Measurements from ENCODE around the gene STOML2. TPM values are rescaled to one million over a fixed set of nuclear protein-coding genes. Genes with fewer than 3 reads are reported as not detected.

The STOML2 gene
- total RNA-seq, 1 experiment from 2014 or later: 109 TPM

DNA sequence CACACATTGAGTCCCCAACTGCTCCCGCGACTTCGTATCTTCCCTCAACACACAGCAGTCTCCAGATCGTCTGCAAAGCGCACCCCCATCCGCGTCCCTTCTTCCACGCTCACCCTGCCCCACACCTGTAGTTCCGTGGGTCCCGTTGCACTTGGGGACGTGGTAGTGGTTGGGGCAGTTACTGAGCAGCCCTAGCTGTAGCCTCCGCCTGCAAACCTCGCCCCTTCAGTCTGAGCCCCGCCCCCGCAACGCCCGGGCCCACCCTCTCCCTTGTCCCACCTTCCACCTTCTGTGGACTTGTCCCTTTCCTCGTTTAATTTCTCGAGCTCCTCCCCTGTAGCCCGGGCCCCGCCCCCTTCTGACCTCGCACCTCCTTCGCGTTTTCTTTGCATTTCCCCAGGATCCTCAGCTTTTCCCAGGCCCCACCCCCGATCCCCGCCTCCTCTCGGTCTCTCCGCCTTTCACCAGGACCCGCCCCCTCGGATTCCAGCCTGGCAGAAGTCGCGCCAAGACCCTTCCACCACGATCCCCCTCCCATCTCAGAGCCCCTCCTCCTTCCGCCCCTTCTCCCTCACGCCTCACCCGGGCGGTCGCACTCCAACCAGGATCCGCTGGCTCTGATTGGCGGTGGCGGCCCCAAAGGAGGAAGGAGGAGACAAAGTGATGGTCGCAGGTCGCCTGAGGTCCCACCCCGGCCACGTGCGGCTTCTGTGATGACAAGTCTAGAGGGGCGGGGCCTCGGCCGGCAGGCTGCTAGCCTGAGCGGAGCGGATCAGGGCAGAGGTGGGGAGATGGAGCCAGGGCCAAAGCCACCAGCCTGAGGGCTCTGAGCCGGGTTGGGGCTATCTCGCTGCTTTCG lies 13.0 kb upstream of the STOML2 start, which contains the start of gene ATOSB:
ATOSB (minus strand) TSS at position 183 of the 859 bp plus-strand sequence. CDS start 7,588 bp downstream, outside the sequence.
- Histone ChIP-seq H2AFZ (peak within 1 kb of the TSS; percentile 70), H3F3A (ENCODE audit: insufficient read depth, low read depth) (peaks cover 8% of the 10 kb centered on the region; the same call in 1 of the 2 replicates), H3K27me3 (ENCODE audit: insufficient read depth, low read depth) (no peaks in the 10 kb centered on the region), H4K20me1 (ENCODE audit: insufficient read depth) (no peaks in the 10 kb centered on the region), H3K4me1 (replicated peaks; ENCODE audit: insufficient read depth) (peaks cover 25% of the 10 kb centered on the region), H3K9me2 (ENCODE audit: insufficient read depth) (no peaks in the 10 kb centered on the region), H3K9me3 (ENCODE audit: insufficient read depth, low read depth) (no peaks in the 10 kb centered on the region), H3K79me2 (ENCODE audit: low read depth) (0 out of 2 replicates have a peak, but pooled peaks cover 4% of the 10 kb centered on the region), H3K27ac (no peak within 1 kb of the TSS; the same call in 1 of the 2 replicates), H3K4me2 (peak within 1 kb of the TSS; percentile 96), H3K36me3 (ENCODE audit: low read depth) (no peaks in the 10 kb centered on the region), H3K4me3 (peak within 1 kb of the TSS; percentile 69)
- DNase-seq: peak; percentile 83 to 93
- ChIA-PET POLR2A (ENCODE audit: unreplicated experiment) (interaction anchor here (0.6 to 0.7 kb wide), 4 partner anchors 12 to 371 kb away, joined by 3 to 7 read pairs (median 4); partner anchors contain the start of gene VCP), CTCF (interaction anchor here (0.5 to 1.1 kb wide), 4 partner anchors 46 to 326 kb away, joined by 3 to 4 read pairs (median 3); partner anchors contain the start of gene UNC13B)
- TF ChIP-seq EZH2 (IDR thresholded peaks at IDR 0.05; ENCODE audit: low read depth): no peak
- TF ChIP-seq, protein P1, sequence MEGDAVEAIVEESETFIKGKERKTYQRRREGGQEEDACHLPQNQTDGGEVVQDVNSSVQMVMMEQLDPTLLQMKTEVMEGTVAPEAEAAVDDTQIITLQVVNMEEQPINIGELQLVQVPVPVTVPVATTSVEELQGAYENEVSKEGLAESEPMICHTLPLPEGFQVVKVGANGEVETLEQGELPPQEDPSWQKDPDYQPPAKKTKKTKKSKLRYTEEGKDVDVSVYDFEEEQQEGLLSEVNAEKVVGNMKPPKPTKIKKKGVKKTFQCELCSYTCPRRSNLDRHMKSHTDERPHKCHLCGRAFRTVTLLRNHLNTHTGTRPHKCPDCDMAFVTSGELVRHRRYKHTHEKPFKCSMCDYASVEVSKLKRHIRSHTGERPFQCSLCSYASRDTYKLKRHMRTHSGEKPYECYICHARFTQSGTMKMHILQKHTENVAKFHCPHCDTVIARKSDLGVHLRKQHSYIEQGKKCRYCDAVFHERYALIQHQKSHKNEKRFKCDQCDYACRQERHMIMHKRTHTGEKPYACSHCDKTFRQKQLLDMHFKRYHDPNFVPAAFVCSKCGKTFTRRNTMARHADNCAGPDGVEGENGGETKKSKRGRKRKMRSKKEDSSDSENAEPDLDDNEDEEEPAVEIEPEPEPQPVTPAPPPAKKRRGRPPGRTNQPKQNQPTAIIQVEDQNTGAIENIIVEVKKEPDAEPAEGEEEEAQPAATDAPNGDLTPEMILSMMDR (conservative IDR thresholded peaks at IDR 0.05): no peak
- intact Hi-C loops (cut with micrococcal nuclease; ENCODE audit: unreplicated experiment): loop anchor here (10.0 kb wide), 1 partner anchor 489 kb away; the partner anchor contains the start of gene TESK1
- BruUV-seq (replicated peaks): no TSS peak

DNA sequence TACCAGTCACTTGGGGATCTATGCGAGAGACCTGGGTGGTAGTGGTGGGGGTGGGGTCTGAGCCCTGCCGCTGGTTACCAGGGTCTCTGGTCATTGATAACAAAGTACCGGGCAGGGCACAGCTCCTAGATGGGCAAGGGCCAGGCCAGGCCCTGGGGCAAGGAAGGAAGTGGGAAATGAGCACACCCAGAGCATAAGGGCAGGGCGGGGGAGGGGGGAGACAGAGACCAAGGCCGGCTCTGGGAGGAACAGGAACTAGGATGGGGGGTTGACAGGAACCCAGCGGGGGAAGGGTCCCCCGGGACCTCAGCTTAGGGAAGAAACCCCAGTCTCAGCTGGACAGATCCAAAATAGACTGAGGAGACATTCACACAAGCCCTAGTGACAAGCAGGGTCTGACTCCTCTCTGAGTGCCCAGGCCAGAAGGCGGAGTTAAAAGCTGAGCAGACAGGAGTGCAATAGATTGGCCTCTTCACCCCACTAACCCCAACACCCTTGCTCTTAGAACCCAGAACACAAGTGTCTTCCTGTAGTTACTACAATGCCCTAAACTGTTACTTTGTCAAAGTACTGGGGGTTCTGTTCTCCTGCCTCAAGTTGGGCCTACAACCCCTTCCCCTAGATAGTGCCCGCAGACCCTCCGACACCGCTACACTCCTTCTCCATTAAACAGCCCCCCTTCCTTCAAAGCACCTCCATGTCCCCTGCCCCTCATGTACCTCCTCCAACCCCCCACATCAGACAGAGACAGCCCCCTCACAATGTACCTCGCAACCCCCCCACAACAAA lies 12.1 kb upstream of the STOML2 start:
- H3K27me3 ChIP-seq (ENCODE audit: insufficient read depth, low read depth): no peaks in the 10 kb centered on the region
- H2AFZ ChIP-seq: no peak overlapping the region
- H3F3A ChIP-seq (ENCODE audit: insufficient read depth, low read depth): peaks cover 8% of the 10 kb centered on the region; the same call in 1 of the 2 replicates
- POLR2A ChIA-PET (ENCODE audit: unreplicated experiment): interaction anchor here (0.6 to 0.7 kb wide), 2 partner anchors 36 to 42 kb away, joined by 3 to 5 read pairs; partner anchors contain the start of gene VCP
- H3K4me1 ChIP-seq (replicated peaks; ENCODE audit: insufficient read depth): peaks cover 33% of the 10 kb centered on the region
- H3K27ac ChIP-seq: no peak overlapping the region
- H3K9me2 ChIP-seq (ENCODE audit: insufficient read depth): no peaks in the 10 kb centered on the region
- intact Hi-C loops (cut with micrococcal nuclease; ENCODE audit: unreplicated experiment): loop anchor here (5.0 to 10.0 kb wide), 2 partner anchors 448 to 490 kb away; partner anchors contain the start of gene TESK1
- H3K4me3 ChIP-seq: peak overlapping the region; percentile 69
- CTCF ChIA-PET: interaction anchor here (0.5 to 1.1 kb wide), 4 partner anchors 47 to 325 kb away, joined by 3 to 4 read pairs (median 3); partner anchors contain the start of gene UNC13B
- no peaks in the 10 kb centered on the region for H4K20me1 ChIP-seq (ENCODE audit: insufficient read depth)
- TF ChIP-seq, protein P1 (conservative IDR thresholded peaks at IDR 0.05): no peak
- no peak for TF ChIP-seq EZH2 (IDR thresholded peaks at IDR 0.05; ENCODE audit: low read depth)
- no peak for DNase-seq
- H3K9me3 ChIP-seq (ENCODE audit: insufficient read depth, low read depth): no peaks in the 10 kb centered on the region
- BruUV-seq (replicated peaks): TSS peak; percentile 42
- no peaks in the 10 kb centered on the region for H3K36me3 ChIP-seq (ENCODE audit: low read depth)
- H3K4me2 ChIP-seq: peak overlapping the region; percentile 96
- 0 out of 2 replicates have a peak, but pooled peaks cover 4% of the 10 kb centered on the region for H3K79me2 ChIP-seq (ENCODE audit: low read depth)

Measured in PC-9 (cell line).